SK-N-SH (cell line): ENCODE data around the gene WWC2. TPM values are rescaled to one million over a fixed set of nuclear protein-coding genes. Genes with fewer than 3 reads are reported as not detected.

Experiments used
- CTCF ChIA-PET: fragments of 300-600, 350-600 bp; formaldehyde crosslinking; extraction: SDS; loops from one replicate; lab custom pipeline; 2021; lab: Yijun Ruan, JAX
- POLR2A ChIA-PET: fragments of 350-600 bp; sonication (Branson Sonifier 250); formaldehyde crosslinking; extraction: SDS; loops from one replicate; lab custom pipeline; 2020; ENCODE audit warnings: antibody characterized with exemption, inconsistent platforms; lab: Yijun Ruan, JAX
- DNase-seq: peaks from one replicate; pipeline ENCODE4 v3.0.0; 2012
- H2AFZ ChIP-seq: fragments of 200-600 bp; sonication (generic); 2 replicates; pipeline ENCODE4 v1.8.1; 2016; ENCODE audit warnings: antibody characterized with exemption, mild to moderate bottlenecking, low read depth
- H3F3A ChIP-seq: fragments of 200-600 bp; sonication (generic); replicated peaks from 2 replicates; pipeline ENCODE3; 2016; ENCODE audit warnings: antibody characterized with exemption, mild to moderate bottlenecking; ENCODE audit not compliant: insufficient read depth
- H3K27ac ChIP-seq, 2 experiments: fragments of 200-500 bp in 1 of 2; fragments of 200-600 bp in 1 of 2; sonication (Bioruptor generic) in 1 of 2; sonication (generic), shearing (Covaris generic) in 1 of 2; 2 replicates each; pipeline versions ENCODE4 v1.5.1 to v1.6.1; 2014 to 2016; ENCODE audit warnings: low read depth in 2 of 2, inconsistent platforms in 1 of 2, low read length in 1 of 2, mild to moderate bottlenecking in 1 of 2, mixed read lengths in 1 of 2
- H3K27me3 ChIP-seq: fragments of 200-600 bp; sonication (generic), shearing (Covaris generic); 2 replicates; pipeline ENCODE4 v1.6.1; 2016; ENCODE audit warnings: mixed run types; ENCODE audit not compliant: insufficient read depth
- H3K36me3 ChIP-seq, 2 experiments: fragments of 200-500 bp in 1 of 2; fragments of 200-600 bp in 1 of 2; sonication (Bioruptor generic) in 1 of 2; sonication (generic) in 1 of 2; replicated peaks in 1 of 2; 2 replicates each; pipeline versions ENCODE3 to v1.5.1; 2014 to 2016; ENCODE audit warnings: low read length in 1 of 2, mild to moderate bottlenecking in 1 of 2; ENCODE audit not compliant: insufficient read depth in 2 of 2, control insufficient read depth in 1 of 2
- H3K4me1 ChIP-seq, 2 experiments: fragments of 200-500 bp in 1 of 2; fragments of 200-600 bp in 1 of 2; sonication (Bioruptor generic) in 1 of 2; sonication (generic), shearing (Covaris generic) in 1 of 2; 2 replicates each; pipeline versions ENCODE4 v1.5.1 to v1.6.1; 2014 to 2016; ENCODE audit warnings: low read depth in 1 of 2, low read length in 1 of 2, mixed run types in 1 of 2; ENCODE audit not compliant: insufficient read depth in 2 of 2, control insufficient read depth in 1 of 2
- H3K4me2 ChIP-seq: fragments of 200-600 bp; sonication (generic), shearing (Covaris generic); 2 replicates; pipeline ENCODE4 v1.6.1; 2017; ENCODE audit warnings: mixed run types
- H3K4me3 ChIP-seq, 2 experiments: fragments of 200-500 bp in 1 of 2; fragments of 200-600 bp in 1 of 2; sonication (Bioruptor generic) in 1 of 2; sonication (generic), shearing (Covaris generic) in 1 of 2; 2 replicates each; pipeline versions ENCODE4 v1.5.1 to v1.8.1; 2014 to 2016; ENCODE audit warnings: low read depth in 2 of 2, inconsistent platforms in 1 of 2, low read length in 1 of 2, mild to moderate bottlenecking in 1 of 2, mixed read lengths in 1 of 2, moderate library complexity in 1 of 2
- H3K79me2 ChIP-seq: fragments of 200-600 bp; sonication (generic); 2 replicates; pipeline ENCODE4 v1.8.1; 2017; ENCODE audit warnings: mild to moderate bottlenecking; ENCODE audit not compliant: insufficient read depth
- H3K9ac ChIP-seq: fragments of 200-600 bp; sonication (generic); 2 replicates; pipeline ENCODE4 v1.6.1; 2017; ENCODE audit warnings: mixed run types
- H3K9me2 ChIP-seq: fragments of 200-600 bp; sonication (generic); 2 replicates; pipeline ENCODE4 v1.6.1; 2017; ENCODE audit warnings: mixed run types
- H3K9me3 ChIP-seq: fragments of 200-600 bp; sonication (generic); 2 replicates; pipeline ENCODE4 v1.6.1; 2017; ENCODE audit warnings: mixed run types, mild to moderate bottlenecking, moderate library complexity
- H4K20me1 ChIP-seq: fragments of 200-600 bp; sonication (generic); 2 replicates; pipeline ENCODE4 v1.6.1; 2017; ENCODE audit warnings: mild to moderate bottlenecking, mixed run types; ENCODE audit not compliant: insufficient read depth
- CHD2 ChIP-seq: fragments of 150-350 bp; IDR thresholded peaks from 2 replicates; pipeline ENCODE4 v1.6.1; 2018; ENCODE audit warnings: low read length; ENCODE audit not compliant: partially characterized antibody
- EP300 ChIP-seq, 2 experiments: IDR thresholded peaks; 2 replicates each; pipeline versions ENCODE4 v1.4.0 to v1.6.1; 2012; ENCODE audit warnings: borderline replicate concordance in 1 of 2, low read depth in 1 of 2, low read length in 1 of 2
- EZH2phosphoT487 ChIP-seq: fragments of 200-600 bp; sonication (generic); IDR thresholded peaks from 2 replicates; pipeline ENCODE4 v1.6.1; 2017; ENCODE audit warnings: low read depth, mixed run types, mild to moderate bottlenecking, antibody characterized with exemption, moderate library complexity, borderline replicate concordance
- FOXJ3 ChIP-seq: sonication (generic); formaldehyde crosslinking; IDR thresholded peaks from 2 replicates; pipeline ENCODE4 v1.5.1; 2020; ENCODE audit warnings: mild to moderate bottlenecking, missing genetic modification reagents
- FOXM1 ChIP-seq: IDR thresholded peaks from 2 replicates; pipeline ENCODE4 v1.4.0; 2012; ENCODE audit warnings: low read depth, mild to moderate bottlenecking
- IRF3 ChIP-seq: fragments of 150-350 bp; IDR thresholded peaks from 2 replicates; pipeline ENCODE4 v1.6.1; 2016; ENCODE audit warnings: mild to moderate bottlenecking, low read depth, low read length
- MAX ChIP-seq: IDR thresholded peaks from 2 replicates; pipeline ENCODE4 v1.4.0; 2012; ENCODE audit warnings: low read depth
- NRF1 ChIP-seq: IDR thresholded peaks from 2 replicates; pipeline ENCODE4 v1.6.1; 2012; ENCODE audit warnings: low read depth, mild to moderate bottlenecking, low read length
- PBX3 ChIP-seq: IDR thresholded peaks from 2 replicates; pipeline ENCODE4; 2012
- REST ChIP-seq: IDR thresholded peaks from 2 replicates; pipeline ENCODE4 v1.6.1; 2012; ENCODE audit warnings: mild to moderate bottlenecking, low read depth, low read length, moderate library complexity
- RFX5 ChIP-seq: IDR thresholded peaks from 2 replicates; pipeline ENCODE4 v1.6.1; 2012; ENCODE audit warnings: mild to moderate bottlenecking, improper control_type of control experiment, low read length
- RXRA ChIP-seq: IDR thresholded peaks from 2 replicates; pipeline ENCODE4 v1.4.0; 2012; ENCODE audit warnings: low read depth, mild to moderate bottlenecking, borderline replicate concordance
- SMC3 ChIP-seq: IDR thresholded peaks from 2 replicates; pipeline ENCODE4 v1.6.1; 2012; ENCODE audit warnings: low read depth, low read length, improper control_type of control experiment
- TCF12 ChIP-seq: IDR thresholded peaks from 2 replicates; pipeline ENCODE4 v1.4.0; 2012
- TEAD4 ChIP-seq: IDR thresholded peaks from 2 replicates; pipeline ENCODE4 v1.4.0; 2012; ENCODE audit warnings: mild to moderate bottlenecking, borderline replicate concordance; ENCODE audit not compliant: insufficient read depth
- USF2 ChIP-seq: fragments of 150-350 bp; IDR thresholded peaks from 2 replicates; pipeline ENCODE4 v1.6.1; 2017; ENCODE audit warnings: antibody characterized with exemption, low read length, low read depth, borderline replicate concordance
- YY1 ChIP-seq: IDR thresholded peaks from 2 replicates; pipeline ENCODE4 v1.4.0; 2012; ENCODE audit warnings: low read depth, mild to moderate bottlenecking
- ZBTB33 ChIP-seq: IDR thresholded peaks from 2 replicates; pipeline ENCODE4 v1.4.0; 2012; ENCODE audit warnings: low read depth, borderline replicate concordance
- WGBS: methylation state at CpG from one replicate; pipeline ENCODE4 v1.1.6; 2017; ENCODE audit warnings: low lambda C conversion rate; 5-methylcytosine and 5-hydroxymethylcytosine counted together
- polyA plus RNA-seq, 3 experiments: library from polyadenylated mRNA; depleted of rRNA; stranded (reverse); fragments of >200 nt; gene quantifications; 2 replicates each; pipeline ENCODE4 v1.2.3, GENCODE V29; 2012

The WWC2 gene
- polyA plus RNA-seq, 1 of the 3 experiments (the other 2 are of a cell fraction), result 18.4 TPM

GRCh38 chr4:183268556-183268955, 169.5 kb downstream of the WWC2 start:
- POLR2A ChIA-PET, result no interaction called here
- TF ChIP-seq IRF3, result no peak
- TF ChIP-seq SMC3, result no peak
- no peak for TF ChIP-seq FOXJ3 (CRISPR knock-in tag)
- no peak for TF ChIP-seq EZH2phosphoT487
- TF ChIP-seq NRF1, result no peak
- TF ChIP-seq FOXM1, result no peak
- no peak for TF ChIP-seq CHD2
- TF ChIP-seq TEAD4, result no peak
- TF ChIP-seq PBX3, result no peak
- TF ChIP-seq REST, result no peak
- no peak for TF ChIP-seq RFX5
- TF ChIP-seq RXRA, result no peak
- no peak for TF ChIP-seq EP300 (IDR thresholded peaks at IDR 0.05; ENCODE audit: borderline replicate concordance in 1 of 2, low read depth in 1 of 2, low read length in 1 of 2)
- TF ChIP-seq YY1, result no peak
- no peak for TF ChIP-seq ZBTB33
- no peak for TF ChIP-seq USF2
- no peak for TF ChIP-seq TCF12
- no peak for TF ChIP-seq MAX
- H3K79me2 ChIP-seq, result no peaks in the 10 kb centered on the region
- 93% methylated on average over 9 of the region's 9 CpGs for WGBS
- H3K4me1 ChIP-seq, result peaks cover 0 to 16% of the 10 kb centered on the region in 2 experiments; a peak in 1 of 4 replicates
- H2AFZ ChIP-seq, result no peak overlapping the region
- no peaks in the 10 kb centered on the region for H3F3A ChIP-seq
- H3K4me3 ChIP-seq, result no peak overlapping the region
- no peaks in the 10 kb centered on the region for H4K20me1 ChIP-seq
- no peak overlapping the region for H3K9ac ChIP-seq
- no peak for DNase-seq
- peaks cover 45 to 49% of the 10 kb centered on the region in 2 experiments for H3K36me3 ChIP-seq
- H3K27ac ChIP-seq, result no peak overlapping the region
- no peaks in the 10 kb centered on the region for H3K27me3 ChIP-seq
- CTCF ChIA-PET, result interaction anchor here (3.5 kb wide), 1 partner anchor 12 kb away, joined by 12 read pairs; no protein-coding TSS in a partner anchor
- no peak overlapping the region for H3K4me2 ChIP-seq
- no peaks in the 10 kb centered on the region for H3K9me2 ChIP-seq
- no peaks in the 10 kb centered on the region for H3K9me3 ChIP-seq
